Activated T-helper 1 cell treated with Interleukin-2 at 50 U/mL for 16 hours (primary cell): ENCODE results near the gene ARFRP1.

Experiments used
- DNase-seq: peaks from one replicate; pipeline ENCODE4 v3.0.0-alpha.2; 2020; ENCODE audit warnings: low read depth

ARFRP1 gene

GRCh38 chr20:63707558-63708300 is at the start of gene ARFRP1, which contains the start of gene ZGPAT:
Gene ARFRP1, minus strand, starts transcription at chr20:63707976. Its CDS starts 885 bp downstream, at chr20:63707091.
Gene ZGPAT, plus strand, starts transcription at chr20:63708039. Its CDS starts 542 bp downstream, at chr20:63708581.
- DNase-seq: peak; percentile 86

GRCh38 chr20:63756648-63756991 is 48.8 kb upstream of the ARFRP1 start:
- DNase-seq: no peak

- no peak for DNase-seq
Observed at GRCh38 chr20:63755933-63756647, 48.3 kb upstream of the ARFRP1 start.

- no peak for DNase-seq
Observed at GRCh38 chr20:63754008-63754407, 46.2 kb upstream of the ARFRP1 start.

- DNase-seq: no peak
Observed at GRCh38 chr20:63753381-63753780, 45.6 kb upstream of the ARFRP1 start.

- no peak for DNase-seq
Observed at GRCh38 chr20:63752411-63753101, 44.8 kb upstream of the ARFRP1 start.

- DNase-seq: no peak
Observed at GRCh38 chr20:63751471-63752271, 43.9 kb upstream of the ARFRP1 start.

GRCh38 chr20:63750807-63751470 is 43.2 kb upstream of the ARFRP1 start:
- DNase-seq: peak; percentile 55

- no peak for DNase-seq
Observed at GRCh38 chr20:63749597-63750508, 42.1 kb upstream of the ARFRP1 start.

- no peak for DNase-seq
Observed at GRCh38 chr20:63748934-63749270, 41.1 kb upstream of the ARFRP1 start.

GRCh38 chr20:63748070-63748933 is 40.5 kb upstream of the ARFRP1 start:
- no peak for DNase-seq

GRCh38 chr20:63747622-63748069 is 39.9 kb upstream of the ARFRP1 start:
- DNase-seq: no peak

- no peak for DNase-seq
Observed at GRCh38 chr20:63746751-63747315, 39.1 kb upstream of the ARFRP1 start.

GRCh38 chr20:63745961-63746731 is 38.4 kb upstream of the ARFRP1 start:
- DNase-seq: no peak

- no peak for DNase-seq
Observed at GRCh38 chr20:63745424-63745805, 37.6 kb upstream of the ARFRP1 start.

- no peak for DNase-seq
Observed at GRCh38 chr20:63744574-63745423, 37.0 kb upstream of the ARFRP1 start.

GRCh38 chr20:63744158-63744557 is 36.4 kb upstream of the ARFRP1 start:
- DNase-seq: no peak
